Endothelial cell of umbilical vein (primary cell): ENCODE results near the gene ARSB. TPM values are rescaled to one million over a fixed set of nuclear protein-coding genes. Genes with fewer than 3 reads are reported as not detected.

Experiments used
- BruUV-seq: library from RNA; stranded (reverse); fragments of 400-500 nt; replicated peaks from 2 replicates; lab custom pipeline; 2021; lab: Mats Ljungman, UMichigan
- CTCF ChIA-PET: fragments of 300-600, 350-600 bp; sonication (Branson Sonifier 250); formaldehyde crosslinking; loops from one replicate; lab custom pipeline; 2021; ENCODE audit warnings: antibody characterized with exemption, inconsistent platforms; lab: Charles Lee
- POLR2A ChIA-PET: fragments of 300-600, 350-600 bp; sonication (Branson Sonifier 250); formaldehyde crosslinking; loops from one replicate; lab custom pipeline; 2021; ENCODE audit warnings: antibody characterized with exemption, inconsistent platforms; lab: Charles Lee
- DNase-seq: peaks from one replicate; pipeline ENCODE4 v3.0.0-alpha.2; 2011; ENCODE audit warnings: low read depth, low spot score
- FAIRE-seq: peaks from 2 replicates; lab custom pipeline; 2011; peaks lifted over from hg19 to GRCh38; lab: Jason Lieb, UNC
- H2AFZ ChIP-seq: 2 replicates; pipeline ENCODE4 v1.6.0; 2012; ENCODE audit warnings: low read depth, low read length, control low read depth, inconsistent platforms
- H3K27ac ChIP-seq: 2 replicates; pipeline ENCODE4 v1.5.1; 2011; ENCODE audit warnings: low read depth, mild to moderate bottlenecking, control low read depth, low read length, moderate library complexity; ENCODE audit not compliant: insufficient read depth
- H3K27me3 ChIP-seq, 2 experiments: 2 replicates each; pipeline versions ENCODE4 v1.6.0 to v1.6.1; 2011; ENCODE audit warnings: low read length in 2 of 2, mixed read lengths in 1 of 2; ENCODE audit not compliant: control insufficient read depth in 2 of 2, insufficient read depth in 2 of 2
- H3K36me3 ChIP-seq, 2 experiments: 2 replicates in 1 of 2; 3 replicates in 1 of 2; pipeline ENCODE4 v1.5.1; 2011; ENCODE audit warnings: low read length in 2 of 2, mild to moderate bottlenecking in 1 of 2, moderate library complexity in 1 of 2; ENCODE audit not compliant: control insufficient read depth in 2 of 2, insufficient read depth in 2 of 2; ENCODE audit errors: extremely low read depth in 1 of 2
- H3K4me1 ChIP-seq: 3 replicates; pipeline ENCODE4 v1.5.1; 2011; ENCODE audit warnings: mild to moderate bottlenecking, low read length; ENCODE audit not compliant: control insufficient read depth, insufficient read depth; ENCODE audit errors: extremely low read depth
- H3K4me2 ChIP-seq: 2 replicates; pipeline ENCODE4 v1.6.1; 2011; ENCODE audit warnings: low read length, control low read depth, mixed read lengths; ENCODE audit not compliant: insufficient read depth
- H3K4me3 ChIP-seq, 3 experiments: fragments of 200-600 bp in 1 of 3; sonication (generic), shearing (Covaris generic) in 1 of 3; replicated peaks in 1 of 3; 2 replicates each; pipeline ENCODE4 v1.5.1; 2011 to 2016; ENCODE audit warnings: control low read depth in 3 of 3, low read length in 3 of 3, mild to moderate bottlenecking in 2 of 3, inconsistent platforms in 1 of 3, low read depth in 1 of 3, moderate library complexity in 1 of 3; ENCODE audit not compliant: insufficient read depth in 1 of 3
- H3K79me2 ChIP-seq: 2 replicates; pipeline ENCODE4 v1.6.0; 2012; ENCODE audit warnings: low read length, inconsistent platforms; ENCODE audit not compliant: control insufficient read depth, insufficient read depth
- H3K9ac ChIP-seq: replicated peaks from 2 replicates; pipeline ENCODE3; 2011; ENCODE audit warnings: low read length, control low read depth; ENCODE audit not compliant: insufficient read depth; ENCODE audit errors: extremely low read depth
- H3K9me1 ChIP-seq: replicated peaks from 3 replicates; pipeline ENCODE4 v1.6.0; 2011; ENCODE audit warnings: mild to moderate bottlenecking, low read length; ENCODE audit not compliant: control insufficient read depth, insufficient read depth; ENCODE audit errors: extremely low read depth
- H3K9me3 ChIP-seq: replicated peaks from 2 replicates; pipeline ENCODE4 v1.5.1; 2012; ENCODE audit warnings: low read length, inconsistent platforms; ENCODE audit not compliant: control insufficient read depth, insufficient read depth
- H4K20me1 ChIP-seq: replicated peaks from 2 replicates; pipeline ENCODE3; 2011; ENCODE audit warnings: mild to moderate bottlenecking, low read length; ENCODE audit not compliant: control insufficient read depth, insufficient read depth; ENCODE audit errors: extremely low read depth
- EZH2 ChIP-seq: IDR thresholded peaks from 2 replicates; pipeline ENCODE4 v1.6.1; 2012; ENCODE audit warnings: borderline replicate concordance, low read depth, mild to moderate bottlenecking, moderate library complexity, low read length, inconsistent platforms; ENCODE audit not compliant: severe bottlenecking
- FOS ChIP-seq: IDR thresholded peaks from 2 replicates; pipeline ENCODE4 v1.6.1; 2011; ENCODE audit warnings: mild to moderate bottlenecking, low read length, moderate library complexity, borderline replicate concordance; ENCODE audit not compliant: insufficient read depth
- GATA2 ChIP-seq: IDR thresholded peaks from 2 replicates; pipeline ENCODE4 v1.7.0; 2011; ENCODE audit warnings: low read depth, mild to moderate bottlenecking, moderate library complexity, mixed read lengths, low read length; ENCODE audit not compliant: insufficient read length, insufficient read depth
- JUN ChIP-seq: IDR thresholded peaks from 2 replicates; pipeline ENCODE4 v1.6.1; 2011; ENCODE audit warnings: borderline replicate concordance, low read depth; ENCODE audit not compliant: insufficient read length, insufficient read depth
- MYC ChIP-seq: IDR thresholded peaks from one replicate; pipeline ENCODE4 v1.6.1; 2011; ENCODE audit warnings: mild to moderate bottlenecking, low read depth, low read length
- POLR2A ChIP-seq: IDR thresholded peaks from 2 replicates; pipeline ENCODE4 v1.6.1; 2012; ENCODE audit warnings: low read depth, mild to moderate bottlenecking, control low read depth, low read length
- POLR2AphosphoS5 ChIP-seq: IDR thresholded peaks from 2 replicates; pipeline ENCODE4 v1.6.1; 2012; ENCODE audit warnings: low read depth, mild to moderate bottlenecking, control low read depth, low read length, moderate library complexity; ENCODE audit not compliant: insufficient read depth
- dilution Hi-C: fragments of 300-500 bp; cut with MboI; formaldehyde crosslinking; loops from one replicate; pipeline ENCODE4 v1.15.0; 2019; ENCODE audit warnings: low sequenced_read_pairs; ENCODE audit not compliant: extremely low pct_ligation_motif_present
- intact Hi-C: fragments of 100-400 bp; cut with micrococcal nuclease; formaldehyde crosslinking; loops from one replicate; pipeline ENCODE4 v1.10.0; 2022
- polyA plus RNA-seq, 4 experiments: library from polyadenylated mRNA; depleted of rRNA in 3 of 4; stranded (reverse) in 3 of 4; unstranded in 1 of 4; fragments of >200 nt; gene quantifications; 2 replicates each; pipeline versions ENCODE4 v1.2.1 to v1.2.3, GENCODE V29; 2011 to 2012; ENCODE audit warnings: missing spikeins in 1 of 4
- total RNA-seq: library from RNA; stranded (reverse); gene quantifications from 2 replicates; pipeline ENCODE4 v1.2.3, GENCODE V29; 2021
- TF ChIP-seq, protein P1 (sequence below): IDR thresholded peaks from 2 replicates; pipeline ENCODE4 v1.6.1; 2011; ENCODE audit not compliant: insufficient read depth, insufficient read length
- TF ChIP-seq, protein P2 (sequence below), 2 donors: IDR thresholded peaks; 1 replicate in 1 of 2; 2 replicates in 1 of 2; pipeline ENCODE4 v1.5.1; 2011; ENCODE audit warnings: low read length in 2 of 2, mild to moderate bottlenecking in 2 of 2, moderate library complexity in 2 of 2, control low read depth in 1 of 2, inconsistent platforms in 1 of 2, low read depth in 1 of 2; ENCODE audit not compliant: insufficient read depth in 1 of 2; ENCODE audit errors: extremely low read depth in 1 of 2

Gene ARSB
- total and polyA plus RNA-seq, 2 donors (not counting 3 experiments of a cell fraction or from before 2014, with no cell fraction given): 17.2 to 25.8 TPM

DNA sequence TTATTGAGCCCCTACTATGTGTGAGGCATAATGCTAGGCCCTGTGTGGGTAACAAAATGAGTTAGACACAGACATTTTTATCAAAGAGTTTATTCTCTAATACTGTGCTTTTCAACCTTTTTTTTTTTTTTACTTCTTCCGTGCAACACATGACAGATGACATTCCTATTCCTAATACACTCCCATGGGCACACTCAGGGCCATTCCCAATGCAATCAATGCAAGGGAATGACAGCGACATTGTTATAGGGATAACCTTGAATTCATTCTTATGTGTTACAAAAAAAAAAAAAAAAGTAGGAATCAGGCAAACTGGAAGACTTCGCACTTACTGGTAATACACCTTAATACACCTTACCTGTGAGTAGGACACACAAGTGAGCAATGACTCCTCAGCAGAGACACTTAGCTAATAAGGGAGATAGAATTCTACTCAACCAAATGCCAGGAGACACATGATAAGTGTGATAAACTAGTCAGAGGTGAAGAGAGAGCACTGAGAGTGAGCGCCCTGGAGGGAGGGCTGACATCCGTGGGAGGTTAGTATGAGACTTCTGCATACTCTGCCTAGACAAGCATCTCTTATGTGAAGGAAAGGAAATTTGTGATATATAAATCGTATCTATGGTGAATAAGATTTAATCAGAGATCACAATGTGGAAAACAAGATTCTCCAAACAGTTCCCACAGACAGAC, 21.0 kb upstream of the ARSB start:
- H3K9me1 ChIP-seq: no peaks in the 10 kb centered on the region
- H3K27me3 ChIP-seq: peaks cover 26% of the 10 kb centered on the region in 2 experiments
- no peak overlapping the region for H3K27ac ChIP-seq
- H3K4me2 ChIP-seq: no peak overlapping the region
- POLR2A ChIA-PET: interaction anchor here (0.6 kb wide), 1 partner anchor 39 kb away, joined by 3 read pairs; no protein-coding TSS in a partner anchor
- intact Hi-C loops (no loop called here), dilution Hi-C loops (no loop called here)
- no peak overlapping the region for H3K9ac ChIP-seq
- H3K36me3 ChIP-seq: no peaks in the 10 kb centered on the region
- no TSS peak for BruUV-seq
- FAIRE-seq: no peak
- no peaks in the 10 kb centered on the region for H4K20me1 ChIP-seq
- H3K4me1 ChIP-seq: no peaks in the 10 kb centered on the region
- no peak overlapping the region for H2AFZ ChIP-seq
- no peak overlapping the region for H3K4me3 ChIP-seq
- CTCF ChIA-PET: interaction anchor here (1.0 kb wide), 1 partner anchor 10 kb away, joined by 3 read pairs; no protein-coding TSS in a partner anchor
- no peaks in the 10 kb centered on the region for H3K79me2 ChIP-seq
- TF ChIP-seq GATA2: no peak
- TF ChIP-seq, protein P1, sequence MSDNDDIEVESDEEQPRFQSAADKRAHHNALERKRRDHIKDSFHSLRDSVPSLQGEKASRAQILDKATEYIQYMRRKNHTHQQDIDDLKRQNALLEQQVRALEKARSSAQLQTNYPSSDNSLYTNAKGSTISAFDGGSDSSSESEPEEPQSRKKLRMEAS: no peak
- TF ChIP-seq, protein P2, sequence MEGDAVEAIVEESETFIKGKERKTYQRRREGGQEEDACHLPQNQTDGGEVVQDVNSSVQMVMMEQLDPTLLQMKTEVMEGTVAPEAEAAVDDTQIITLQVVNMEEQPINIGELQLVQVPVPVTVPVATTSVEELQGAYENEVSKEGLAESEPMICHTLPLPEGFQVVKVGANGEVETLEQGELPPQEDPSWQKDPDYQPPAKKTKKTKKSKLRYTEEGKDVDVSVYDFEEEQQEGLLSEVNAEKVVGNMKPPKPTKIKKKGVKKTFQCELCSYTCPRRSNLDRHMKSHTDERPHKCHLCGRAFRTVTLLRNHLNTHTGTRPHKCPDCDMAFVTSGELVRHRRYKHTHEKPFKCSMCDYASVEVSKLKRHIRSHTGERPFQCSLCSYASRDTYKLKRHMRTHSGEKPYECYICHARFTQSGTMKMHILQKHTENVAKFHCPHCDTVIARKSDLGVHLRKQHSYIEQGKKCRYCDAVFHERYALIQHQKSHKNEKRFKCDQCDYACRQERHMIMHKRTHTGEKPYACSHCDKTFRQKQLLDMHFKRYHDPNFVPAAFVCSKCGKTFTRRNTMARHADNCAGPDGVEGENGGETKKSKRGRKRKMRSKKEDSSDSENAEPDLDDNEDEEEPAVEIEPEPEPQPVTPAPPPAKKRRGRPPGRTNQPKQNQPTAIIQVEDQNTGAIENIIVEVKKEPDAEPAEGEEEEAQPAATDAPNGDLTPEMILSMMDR (IDR thresholded peaks at IDR 0.05; ENCODE audit: extremely low read depth in 1 of 2, insufficient read depth in 1 of 2, low read depth in 1 of 2, low read length in 2 of 2): no peak
- no peak for TF ChIP-seq MYC
- TF ChIP-seq POLR2AphosphoS5: no peak
- no peak for TF ChIP-seq EZH2
- no peak for TF ChIP-seq POLR2A
- no peak for TF ChIP-seq JUN
- TF ChIP-seq FOS: no peak
- no peak for DNase-seq
- no peaks in the 10 kb centered on the region for H3K9me3 ChIP-seq
